H9 (cell line): ENCODE results near the gene SH3RF3. TPM values are rescaled to one million over a fixed set of nuclear protein-coding genes. Genes with fewer than 3 reads are reported as not detected.

Experiments used
- DNase-seq: peaks from one replicate; pipeline ENCODE4 v3.0.0-alpha.2; 2017
- H2AFZ ChIP-seq: one replicate; pipeline ENCODE4 v1.6.1; 2013; ENCODE audit warnings: mild to moderate bottlenecking, low read length, control low read depth, moderate library complexity
- H2AK5ac ChIP-seq: 2 replicates; pipeline ENCODE4 v1.6.1; 2013; ENCODE audit warnings: low read length, control low read depth, mixed read lengths; ENCODE audit not compliant: insufficient read length
- H2BK120ac ChIP-seq: one replicate; pipeline ENCODE4 v1.6.1; 2013; ENCODE audit warnings: low read depth, mild to moderate bottlenecking, low read length, control low read depth, inconsistent platforms; ENCODE audit not compliant: poor library complexity, severe bottlenecking
- H2BK12ac ChIP-seq: 2 replicates; pipeline ENCODE4 v1.6.1; 2013; ENCODE audit warnings: low read length, control low read depth, mixed read lengths, low read depth; ENCODE audit not compliant: insufficient read length
- H2BK15ac ChIP-seq: 2 replicates; pipeline ENCODE4 v1.6.1; 2013; ENCODE audit warnings: low read depth, low read length, control low read depth
- H2BK20ac ChIP-seq: one replicate; pipeline ENCODE4 v1.6.1; 2013; ENCODE audit warnings: low read depth, mild to moderate bottlenecking, low read length, control low read depth, inconsistent platforms; ENCODE audit not compliant: poor library complexity, severe bottlenecking
- H2BK5ac ChIP-seq: 2 replicates; pipeline ENCODE4 v1.6.1; 2013; ENCODE audit warnings: low read length, control low read depth, mixed read lengths; ENCODE audit not compliant: insufficient read length
- H3K14ac ChIP-seq: 2 replicates; pipeline ENCODE4 v1.6.1; 2013; ENCODE audit warnings: low read length, control low read depth; ENCODE audit not compliant: insufficient read depth
- H3K18ac ChIP-seq: 2 replicates; pipeline ENCODE4 v1.6.1; 2013; ENCODE audit warnings: low read depth, mild to moderate bottlenecking, mixed read lengths, low read length, control low read depth; ENCODE audit not compliant: insufficient read length
- H3K23ac ChIP-seq: 2 replicates; pipeline ENCODE4 v1.6.1; 2013; ENCODE audit warnings: low read length, control low read depth, mixed read lengths, low read depth; ENCODE audit not compliant: insufficient read length
- H3K23me2 ChIP-seq: 2 replicates; pipeline ENCODE4 v1.6.1; 2013; ENCODE audit warnings: low read depth, mild to moderate bottlenecking, mixed read lengths, low read length, control low read depth; ENCODE audit not compliant: insufficient read length, poor library complexity, severe bottlenecking
- H3K27ac ChIP-seq: 2 replicates; pipeline ENCODE4 v1.5.1; 2013; ENCODE audit warnings: low read length, control low read depth, mixed read lengths, low read depth; ENCODE audit not compliant: insufficient read length
- H3K27me3 ChIP-seq: 2 replicates; pipeline ENCODE4 v1.6.1; 2013; ENCODE audit warnings: low read length, control low read depth, inconsistent platforms; ENCODE audit not compliant: insufficient read depth
- H3K4ac ChIP-seq: 2 replicates; pipeline ENCODE4 v1.6.1; 2013; ENCODE audit warnings: low read depth, mild to moderate bottlenecking, control low read depth, inconsistent platforms, low read length, moderate library complexity
- H3K4me1 ChIP-seq: 2 replicates; pipeline ENCODE4 v1.6.1; 2013; ENCODE audit warnings: low read length, control low read depth, inconsistent platforms; ENCODE audit not compliant: insufficient read depth
- H3K4me2 ChIP-seq: 2 replicates; pipeline ENCODE4 v1.6.1; 2013; ENCODE audit warnings: low read length, control low read depth, mixed read lengths; ENCODE audit not compliant: insufficient read length, insufficient read depth
- H3K56ac ChIP-seq: 2 replicates; pipeline ENCODE4 v1.6.1; 2013; ENCODE audit warnings: low read depth, mild to moderate bottlenecking, mixed read lengths, low read length, control low read depth; ENCODE audit not compliant: insufficient read length
- H3K79me1 ChIP-seq: 2 replicates; pipeline ENCODE4 v1.6.1; 2013; ENCODE audit warnings: low read depth, mild to moderate bottlenecking, moderate library complexity, low read length, control low read depth, inconsistent platforms; ENCODE audit not compliant: insufficient read depth, poor library complexity, severe bottlenecking
- H3K79me2 ChIP-seq: 2 replicates; pipeline ENCODE4 v1.6.1; 2013; ENCODE audit warnings: low read length, control low read depth, inconsistent platforms; ENCODE audit not compliant: insufficient read depth
- H3K9ac ChIP-seq: 2 replicates; pipeline ENCODE4 v1.6.1; 2013; ENCODE audit warnings: low read length, control low read depth, mixed read lengths; ENCODE audit not compliant: insufficient read length; ENCODE audit errors: extremely low read depth
- H3K9me3 ChIP-seq: one replicate; pipeline ENCODE4 v1.6.1; 2013; ENCODE audit warnings: low read depth, low read length, inconsistent platforms; ENCODE audit not compliant: control insufficient read depth
- H3T11ph ChIP-seq: one replicate; pipeline ENCODE4 v1.6.1; 2013; ENCODE audit warnings: mild to moderate bottlenecking, low read length, control low read depth, inconsistent platforms
- H4K20me1 ChIP-seq: one replicate; pipeline ENCODE4 v1.6.1; 2013; ENCODE audit not compliant: control insufficient read depth, insufficient read length, insufficient read depth
- H4K5ac ChIP-seq: 2 replicates; pipeline ENCODE4 v1.6.1; 2013; ENCODE audit warnings: low read depth, mild to moderate bottlenecking, mixed read lengths, low read length, control low read depth; ENCODE audit not compliant: insufficient read length
- H4K8ac ChIP-seq: replicated peaks from 2 replicates; pipeline ENCODE4 v1.6.1; 2013; ENCODE audit warnings: low read length, control low read depth, mixed read lengths, low read depth; ENCODE audit not compliant: insufficient read length
- H4K91ac ChIP-seq: 2 replicates; pipeline ENCODE4 v1.6.1; 2013; ENCODE audit warnings: low read depth, mild to moderate bottlenecking, moderate library complexity, mixed read lengths, low read length, control low read depth; ENCODE audit not compliant: insufficient read length
- H3K27ac Mint-ChIP-seq, 3 experiments: 2 replicates in 2 of 3; 3 replicates in 1 of 3; pipeline ENCODE4 v1.8.0; 2020 to 2021; ENCODE audit warnings: mixed read lengths in 3 of 3, mild to moderate bottlenecking in 1 of 3, moderate library complexity in 1 of 3
- H3K27me3 Mint-ChIP-seq: 2 replicates; pipeline ENCODE4 v1.8.0; 2021; ENCODE audit warnings: low read depth, mild to moderate bottlenecking, moderate library complexity, mixed read lengths
- H3K36me3 Mint-ChIP-seq, 3 experiments: 2 replicates in 2 of 3; 3 replicates in 1 of 3; pipeline ENCODE4 v1.8.0; 2020 to 2021; ENCODE audit warnings: low read depth in 3 of 3, mixed read lengths in 3 of 3; ENCODE audit not compliant: insufficient read depth in 1 of 3
- H3K4me1 Mint-ChIP-seq, 2 experiments: 2 replicates each; pipeline ENCODE4 v1.8.0; 2020; ENCODE audit warnings: mixed read lengths in 2 of 2
- H3K4me3 Mint-ChIP-seq, 2 experiments: 2 replicates in 1 of 2; 3 replicates in 1 of 2; pipeline ENCODE4 v1.8.0; 2020 to 2021; ENCODE audit warnings: mild to moderate bottlenecking in 2 of 2, mixed read lengths in 2 of 2, moderate library complexity in 1 of 2
- H3K9me3 Mint-ChIP-seq, 2 experiments: 2 replicates in 1 of 2; 3 replicates in 1 of 2; pipeline ENCODE4 v1.8.0; 2020; ENCODE audit warnings: mild to moderate bottlenecking in 2 of 2, mixed read lengths in 2 of 2, moderate library complexity in 1 of 2
- CTCF ChIP-seq: fragments of 200-600 bp; sonication (generic); conservative IDR thresholded peaks from 3 replicates; pipeline ENCODE4 v1.8.0; 2021; ENCODE audit warnings: antibody characterized with exemption, mild to moderate bottlenecking
- WGBS: extraction: QIAGEN DNeasy Blood & Tissue Kit; methylation state at CpG from one replicate; pipeline ENCODE4 v1.1.7; 2013; ENCODE audit warnings: missing lambda C conversion rate, low lambda C conversion rate, mixed read lengths; ENCODE audit not compliant: insufficient read length; ENCODE audit errors: extremely low coverage; 5-methylcytosine and 5-hydroxymethylcytosine counted together
- total RNA-seq: library from RNA; stranded (reverse); gene quantifications from 2 replicates; pipeline ENCODE4 v1.2.1, GENCODE V29; 2021

The SH3RF3 gene
- total RNA-seq, 1 experiment from 2014 or later = 0.46 TPM

DNA sequence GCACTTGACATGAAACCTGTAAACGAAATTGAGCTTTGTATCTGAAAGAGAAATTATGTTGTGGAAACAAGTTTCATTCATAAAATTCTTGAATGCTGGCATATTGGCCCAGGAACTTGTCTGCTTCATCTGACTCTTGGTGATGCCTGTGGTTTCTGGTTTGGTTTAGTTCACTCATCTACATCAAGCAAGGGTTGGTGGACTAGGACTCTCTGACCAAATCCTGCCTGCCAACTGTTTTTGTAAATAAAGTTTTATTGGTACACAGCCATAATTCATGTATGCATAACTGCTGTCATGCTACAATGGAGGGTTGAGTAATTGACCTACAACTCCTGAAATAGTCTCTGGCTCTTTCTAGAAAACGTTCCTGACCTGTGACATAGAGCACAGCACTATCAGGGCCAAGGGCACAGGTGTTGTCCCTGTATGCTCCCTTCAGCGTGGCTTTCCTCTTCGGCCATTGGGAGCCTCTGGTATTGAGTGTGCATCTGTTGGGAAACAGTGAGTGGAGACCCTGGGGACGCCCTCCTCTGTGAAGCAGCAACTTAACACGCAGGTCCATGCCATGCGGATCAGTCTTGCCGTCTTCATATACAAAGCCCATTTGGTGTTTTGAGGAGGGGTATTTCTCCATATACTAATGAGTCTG, 226.3 kb downstream of the SH3RF3 start:
- Histone ChIP-seq H4K5ac (no peak overlapping the region), H3K27ac (no peak overlapping the region), H2BK5ac (no peak overlapping the region), H2BK20ac (no peak overlapping the region), H4K91ac (no peak overlapping the region), H3K4ac (no peak overlapping the region), H2BK15ac (no peak overlapping the region), H3K79me1 (no peaks in the 10 kb centered on the region), H3K18ac (no peak overlapping the region), H4K8ac (no peak overlapping the region), H3K56ac (no peak overlapping the region), H3T11ph (no peak overlapping the region), H2AFZ (no peak overlapping the region), H2BK120ac (no peak overlapping the region), H3K23me2 (no peaks in the 10 kb centered on the region), H2AK5ac (no peak overlapping the region), H3K23ac (no peak overlapping the region), H3K9ac (no peak overlapping the region), H3K27me3 (no peaks in the 10 kb centered on the region), H3K4me2 (no peak overlapping the region), H3K9me3 (no peaks in the 10 kb centered on the region), H3K79me2 (no peaks in the 10 kb centered on the region), H4K20me1 (no peaks in the 10 kb centered on the region), H3K4me1 (no peaks in the 10 kb centered on the region), H3K14ac (no peak overlapping the region), H2BK12ac (no peak overlapping the region)
- no CpG with 5 or more reads among the region's 8 CpGs for WGBS
- DNase-seq = peak; percentile 6
- H3K4me3 Mint-ChIP-seq = no peak overlapping the region
- TF ChIP-seq CTCF = no peak
- H3K36me3 Mint-ChIP-seq = peaks cover 0 to 2% (median 0%) of the 10 kb centered on the region in 3 experiments; a peak in 3 of 7 replicates
- no peaks in the 10 kb centered on the region; the same call in 1 of the 2 replicates for H3K27me3 Mint-ChIP-seq
- H3K9me3 Mint-ChIP-seq = peaks cover 13% of the 10 kb centered on the region in 2 experiments; a peak in 4 of 5 replicates
- H3K4me1 Mint-ChIP-seq = peaks cover 0 to 4% of the 10 kb centered on the region in 2 experiments; a peak in 1 of 4 replicates
- H3K27ac Mint-ChIP-seq = no peak overlapping the region
